ENCODE measurements around the gene NEU1.
"Not testable (repeated sequence)": the region's sequence is repeated elsewhere in the genome, so short reads cannot be mapped to it uniquely, and the experiment has no call there.

The NEU1 gene

GRCh38 chr6:31862344-31863235 lies at the start of gene NEU1:
Gene NEU1 (minus strand): TSS chr6:31862821. CDS start chr6:31862776, 45 bp downstream.
- DNase-seq (ENCODE audit: low spot score), result peak; percentile 100

DNA sequence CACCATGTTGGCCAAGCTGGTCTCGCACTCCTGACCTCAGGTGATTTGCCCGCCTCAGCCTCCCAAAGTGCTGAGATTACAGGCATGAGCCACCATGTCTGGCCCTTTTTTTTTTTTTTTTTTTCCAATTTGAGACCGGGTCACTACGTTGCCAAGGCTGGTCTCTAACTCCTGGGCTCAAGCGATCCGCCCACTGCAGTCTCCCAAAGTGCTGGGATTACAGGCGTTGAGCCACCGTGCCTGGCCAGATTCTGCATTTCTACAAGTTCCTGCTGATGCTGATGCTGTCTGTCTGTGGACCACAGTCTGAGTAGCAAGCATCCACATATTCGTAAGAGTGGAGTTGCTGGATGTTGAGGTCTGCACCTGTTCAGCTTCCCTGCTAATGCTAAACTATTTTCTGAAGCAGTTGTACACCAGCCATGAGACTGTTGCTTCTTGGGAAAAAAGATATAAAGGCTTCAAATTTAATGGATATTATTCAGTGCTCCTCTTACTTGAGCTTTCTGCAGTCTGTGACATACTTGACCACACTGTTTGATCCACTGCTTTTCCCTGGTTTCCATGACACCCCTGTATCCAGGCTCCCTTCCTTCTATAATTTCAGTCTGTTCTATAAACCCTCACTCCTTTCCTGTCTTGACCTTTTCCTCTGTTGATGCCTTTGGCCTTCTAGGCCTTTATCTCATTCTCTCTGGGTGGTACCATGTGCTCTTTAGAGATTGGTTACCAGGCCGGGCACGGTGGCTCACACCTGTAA lies 49.4 kb upstream of the NEU1 start:
- DNase-seq (ENCODE audit: low spot score), result no peak

DNA sequence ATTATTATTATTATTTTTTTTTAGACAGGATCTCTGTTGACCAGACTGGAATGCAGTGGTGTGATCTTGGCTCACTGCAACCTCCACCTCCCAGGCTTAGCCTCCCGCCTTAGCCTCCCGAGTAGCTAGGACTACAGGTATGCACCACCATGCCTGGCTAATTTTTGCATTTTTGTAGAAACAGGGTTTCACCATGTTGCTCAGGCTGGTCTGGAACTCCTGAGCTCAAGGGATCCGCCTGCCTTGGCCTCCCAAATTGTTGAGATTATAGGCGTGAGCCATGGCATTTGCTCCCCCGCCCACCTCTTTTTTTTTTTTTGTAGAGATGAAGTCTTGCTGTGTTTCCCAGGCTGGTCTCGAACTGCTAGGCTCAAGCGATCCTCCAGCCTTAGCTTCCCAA lies 46.7 kb upstream of the NEU1 start:
- DNase-seq (ENCODE audit: low spot score), result not testable (repeated sequence)

GRCh38 chr6:31908791-31909190 lies 46.2 kb upstream of the NEU1 start:
- DNase-seq (ENCODE audit: low spot score), result no peak

DNA sequence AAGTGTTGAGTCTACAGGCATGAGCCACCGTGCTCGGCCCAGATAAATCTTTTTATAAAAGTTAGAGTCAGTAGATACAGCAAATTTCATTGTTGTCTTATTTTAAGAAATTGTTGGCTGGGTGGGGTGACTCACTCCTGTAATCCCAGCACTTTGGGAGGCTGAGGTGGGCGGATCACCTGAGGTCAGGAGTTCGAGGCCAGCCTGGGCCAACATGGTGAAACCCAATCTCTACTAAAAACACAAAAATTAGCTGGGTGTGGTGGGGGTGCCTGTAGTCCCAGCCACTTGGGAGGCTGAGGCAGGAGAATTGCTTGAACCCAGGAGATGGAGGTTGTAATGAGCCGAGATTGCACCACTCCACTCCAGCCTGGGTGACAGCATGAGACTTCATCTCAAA lies 45.6 kb upstream of the NEU1 start:
- DNase-seq (ENCODE audit: low spot score), result not testable (repeated sequence)

GRCh38 chr6:31907158-31907813 lies 44.7 kb upstream of the NEU1 start:
- peak; percentile 34 for DNase-seq (ENCODE audit: low spot score)

- not testable (repeated sequence) for DNase-seq (ENCODE audit: low spot score)
Measured at GRCh38 chr6:31906727-31907126, 44.1 kb upstream of the NEU1 start.

- no peak for DNase-seq (ENCODE audit: low spot score)
Measured at GRCh38 chr6:31906122-31906521, 43.5 kb upstream of the NEU1 start.

DNA sequence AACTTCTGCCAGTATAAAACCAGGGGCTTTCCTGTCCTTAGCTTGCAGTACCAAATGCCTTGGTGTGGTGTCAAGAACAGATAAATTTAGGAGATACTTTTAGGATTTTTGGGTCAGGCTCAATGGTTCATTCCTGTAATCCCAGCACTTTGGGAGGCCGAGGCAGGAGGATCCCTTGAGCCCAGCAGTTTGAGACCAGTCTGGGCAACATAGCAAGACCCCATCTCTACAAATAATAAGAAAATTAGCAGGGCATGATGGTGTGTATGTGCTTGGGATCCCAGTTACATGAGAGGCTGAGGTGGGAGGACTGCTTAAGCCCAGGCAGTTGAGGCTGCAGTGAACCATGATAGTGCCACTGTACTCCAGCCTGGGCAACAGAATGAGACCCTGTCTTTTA lies 42.4 kb upstream of the NEU1 start:
- DNase-seq (ENCODE audit: low spot score), result no peak

DNA sequence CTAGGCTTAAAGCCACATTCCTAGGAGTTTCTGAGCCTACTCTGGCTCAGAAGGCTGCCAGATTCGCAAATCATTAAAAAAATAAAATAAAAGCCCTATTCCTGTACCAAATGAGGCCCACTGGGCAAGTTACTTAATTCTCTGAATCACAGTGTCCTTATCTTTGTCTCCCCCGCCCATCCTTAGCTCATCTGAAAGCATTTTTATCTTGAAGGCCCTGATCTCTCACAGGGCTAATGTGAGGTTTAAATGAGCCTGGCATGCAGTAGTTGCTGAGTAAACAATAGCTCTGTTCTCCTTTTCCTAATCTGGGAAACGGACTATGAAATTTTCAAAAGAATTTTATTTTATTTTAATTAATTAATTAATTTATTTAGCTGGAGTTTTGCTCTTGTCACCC lies 41.3 kb upstream of the NEU1 start:
- DNase-seq (ENCODE audit: low spot score), result no peak

DNA sequence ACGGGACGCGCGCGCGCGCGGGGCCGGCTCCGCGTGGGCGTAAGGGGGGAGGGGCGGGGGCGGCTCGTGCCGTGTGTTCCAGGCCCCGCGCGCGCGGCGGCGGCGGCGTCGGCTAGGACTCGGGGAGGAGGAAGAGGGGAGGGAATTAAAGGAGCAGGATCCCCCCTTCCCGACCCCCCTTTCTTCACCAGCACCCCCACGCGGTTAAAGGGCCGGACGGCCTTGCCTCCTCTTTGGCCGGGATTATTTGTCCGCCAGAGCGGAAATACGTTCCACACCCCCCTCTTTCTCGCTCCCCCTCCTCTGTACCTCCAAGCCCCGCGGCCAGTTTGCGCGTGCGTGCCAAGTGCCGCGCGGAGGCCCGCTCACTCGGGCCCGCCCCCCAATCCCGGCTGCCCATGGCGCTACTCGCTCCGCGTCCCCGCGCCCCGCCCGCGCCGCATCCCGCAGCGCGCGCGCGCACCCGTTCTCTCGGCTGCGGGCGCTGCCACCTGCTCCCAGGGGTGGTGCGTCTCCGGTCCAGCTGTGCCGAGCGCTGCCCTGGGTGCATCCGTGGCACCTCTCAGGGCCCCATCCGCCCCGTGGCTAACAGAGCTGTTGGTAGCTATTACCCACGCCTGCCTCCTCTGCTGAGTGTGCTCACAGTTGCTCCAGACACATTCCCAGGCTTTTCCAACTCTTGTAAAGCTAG lies 39.5 kb upstream of the NEU1 start, which contains the start of gene ZBTB12:
TSS of gene ZBTB12 (minus strand) at position 134 of the 691 bp plus-strand sequence. CDS start 781 bp downstream, outside the sequence.
- peak; percentile 96 for DNase-seq (ENCODE audit: low spot score)

DNA sequence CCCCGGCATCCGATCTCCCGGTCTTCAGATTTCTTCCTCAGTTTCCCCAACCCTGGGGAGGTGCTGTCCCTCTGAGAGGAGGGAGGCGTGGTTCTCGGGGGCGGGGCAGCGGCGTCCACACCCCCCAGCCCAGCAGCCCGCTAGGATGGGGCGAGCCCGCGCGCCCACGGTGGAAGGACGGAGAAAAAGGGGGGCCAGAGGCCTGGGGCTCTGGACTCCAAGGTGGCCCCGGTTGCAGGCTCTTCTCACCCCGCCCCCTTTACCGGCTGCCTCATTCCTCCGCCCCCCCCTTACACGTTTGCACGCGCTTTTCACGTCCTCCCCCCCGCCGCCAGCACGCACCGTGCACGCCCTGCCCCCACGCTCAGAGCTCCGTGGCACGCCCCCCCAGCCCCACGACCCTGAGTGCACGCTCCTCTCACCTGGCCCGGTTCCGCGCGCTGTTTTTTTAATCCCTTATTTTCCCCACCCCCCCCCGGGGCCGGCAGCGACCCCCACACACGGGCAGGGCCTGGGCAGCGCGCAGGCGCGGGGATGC lies 38.9 kb upstream of the NEU1 start:
- DNase-seq (ENCODE audit: low spot score), result peak; percentile 60

GRCh38 chr6:31900917-31901414 lies 38.3 kb upstream of the NEU1 start:
- DNase-seq (ENCODE audit: low spot score), result peak; percentile 31

- no peak for DNase-seq (ENCODE audit: low spot score)
Measured at GRCh38 chr6:31899882-31900722, 37.5 kb upstream of the NEU1 start.

- DNase-seq (ENCODE audit: low spot score), result no peak
Measured at GRCh38 chr6:31899215-31899614, 36.6 kb upstream of the NEU1 start.

DNA sequence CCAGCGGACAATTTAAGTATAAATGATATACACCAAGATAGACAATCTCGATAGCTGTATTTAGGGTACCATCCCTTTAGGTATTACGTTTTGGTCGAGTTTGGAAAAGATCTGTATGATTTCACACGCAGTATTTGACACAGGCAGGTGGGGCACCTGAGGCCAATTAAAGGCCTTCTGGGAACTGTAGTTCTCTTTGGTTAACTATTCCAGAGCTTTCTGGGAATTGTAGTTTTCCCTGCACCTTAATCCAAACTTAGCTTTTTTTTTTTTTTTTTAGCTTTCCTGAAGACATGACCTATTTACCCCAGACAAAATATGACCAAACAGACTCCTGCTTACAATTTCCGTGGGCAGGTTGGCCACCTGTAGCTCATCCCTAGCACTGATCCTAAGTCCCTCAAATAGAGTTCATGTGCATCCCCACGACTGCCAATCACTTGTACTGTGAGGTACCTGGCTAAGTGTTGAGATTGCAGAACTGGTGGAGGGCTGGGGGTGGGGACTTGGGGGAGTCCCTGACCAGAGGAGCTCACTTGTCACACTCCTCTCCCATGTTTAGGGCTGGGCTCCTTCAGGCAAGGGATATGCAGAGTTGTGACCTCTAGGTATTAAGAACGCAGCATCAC lies 35.9 kb upstream of the NEU1 start:
- peak; percentile 62 for DNase-seq (ENCODE audit: low spot score)

GRCh38 chr6:31897612-31898382 lies 35.2 kb upstream of the NEU1 start, which contains the start of gene EHMT2:
Gene EHMT2 (minus strand): TSS chr6:31897698. CDS start chr6:31897677, 21 bp downstream.
- DNase-seq (ENCODE audit: low spot score), result peak; percentile 94

DNA sequence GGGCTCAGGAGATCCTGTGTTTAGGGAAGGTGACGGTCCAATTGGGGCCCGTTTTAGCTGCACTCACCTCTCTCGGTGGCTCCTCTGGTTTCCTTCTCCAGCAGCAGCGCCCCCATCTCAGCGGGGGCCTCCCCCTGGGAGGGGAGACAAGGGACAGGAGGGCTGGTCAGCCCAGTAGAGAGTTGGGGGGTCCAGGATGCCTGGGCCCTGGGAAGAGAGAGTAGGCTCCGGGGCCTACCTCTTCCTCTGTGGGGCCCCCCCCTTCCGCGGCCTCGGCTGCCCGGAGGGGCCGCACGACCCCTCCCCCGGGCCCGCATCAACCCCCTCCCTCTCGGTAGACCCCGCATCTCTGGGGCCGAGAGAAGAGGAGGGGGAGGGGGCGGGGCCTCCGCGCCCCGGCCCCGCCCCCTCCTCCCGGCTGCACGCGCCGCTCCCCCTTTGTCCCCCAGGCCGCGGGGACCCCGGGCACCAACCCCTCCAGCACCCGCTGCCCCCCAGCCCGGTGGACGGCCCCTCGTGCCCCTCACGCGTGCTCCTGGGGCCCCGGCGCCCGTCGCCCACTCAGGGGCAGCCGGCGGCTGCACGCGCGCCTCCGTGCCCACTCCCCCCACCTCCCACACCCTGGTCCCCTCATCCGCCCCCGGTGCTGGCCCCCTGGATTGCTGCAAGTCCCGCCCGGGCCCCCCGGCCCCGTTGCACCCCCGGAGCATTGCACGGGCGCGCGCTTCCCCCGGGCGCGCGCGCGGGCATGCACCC lies 34.4 kb upstream of the NEU1 start:
- DNase-seq (ENCODE audit: low spot score), result no peak

Measured in Ammon's horn (tissue), 1 donor.